ENCODE measurements around the gene CTNNA1.

DNA sequence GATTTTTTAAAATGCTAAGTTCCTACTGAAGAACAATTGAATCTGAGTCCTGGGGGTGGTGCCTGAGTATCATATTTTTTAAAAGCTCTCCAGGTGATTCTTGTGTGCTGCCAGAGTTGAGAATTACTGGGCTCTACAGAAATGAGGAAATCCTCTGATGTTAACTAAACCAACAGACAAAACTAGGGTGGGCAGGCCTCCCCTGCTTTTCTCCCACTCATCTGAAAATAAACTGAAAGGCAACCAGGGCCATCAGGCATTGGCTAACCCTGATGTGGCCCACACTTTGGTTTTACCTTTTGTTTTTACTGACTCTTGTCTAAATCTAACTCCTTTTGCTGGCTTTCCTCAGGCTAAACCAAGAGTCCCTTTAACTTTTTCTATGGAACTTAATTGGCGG is 13.3 kb upstream of the CTNNA1 start:
- TF ChIP-seq POLR2A (IDR thresholded peaks at IDR 0.05) (no peak), CTCF (IDR thresholded peaks at IDR 0.05) (no peak)
